K562 (cell line): ENCODE data around the gene PGPEP1. TPM values are rescaled to one million over a fixed set of nuclear protein-coding genes. Genes with fewer than 3 reads are reported as not detected.

ENCODE experiments used
- ATF1 ChIP-seq, 2 experiments: fragments of 450-650 bp in 1 of 2; IDR thresholded peaks; 2 replicates each; pipeline ENCODE4 v1.6.1; 2016; ENCODE audit warnings: missing compliant biosample characterization in 1 of 2, missing genetic modification characterization in 1 of 2
- CHCHD3 ChIP-seq: fragments of 250-450 bp; sonication (Bioruptor Pico); IDR thresholded peaks from 2 replicates; pipeline ENCODE4 v2.1.2; 2022; ENCODE audit warnings: mild to moderate bottlenecking
- CHD7 ChIP-seq: fragments of 200-600 bp; sonication (generic); IDR thresholded peaks from one replicate; pipeline ENCODE4 v1.6.1; 2012; ENCODE audit warnings: mild to moderate bottlenecking, low read depth, low read length, inconsistent platforms
- GABPB1 ChIP-seq: sonication (generic); formaldehyde crosslinking; IDR thresholded peaks from 2 replicates; pipeline ENCODE4 v1.8.0; 2022; ENCODE audit warnings: mild to moderate bottlenecking, missing genetic modification reagents
- HDAC2 ChIP-seq: fragments of 450-650 bp; IDR thresholded peaks from 2 replicates; pipeline ENCODE4 v1.6.1; 2016; ENCODE audit warnings: mild to moderate bottlenecking
- LARP7 ChIP-seq: fragments of 450-650 bp; IDR thresholded peaks from 2 replicates; pipeline ENCODE4 v1.6.1; 2016
- MED1 ChIP-seq: sonication (generic); formaldehyde crosslinking; IDR thresholded peaks from 2 replicates; pipeline ENCODE4 v1.8.1; 2023; ENCODE audit warnings: missing genetic modification reagents, borderline replicate concordance
- MEF2D ChIP-seq: conservative IDR thresholded peaks from 2 replicates; pipeline ENCODE4 v1.6.1; 2016; ENCODE audit warnings: low read depth, missing genetic modification characterization, missing compliant biosample characterization
- NRF1 ChIP-seq, 2 experiments: fragments of 450-650 bp; IDR thresholded peaks in 1 of 2; conservative IDR thresholded peaks in 1 of 2; 2 replicates each; pipeline ENCODE4 v1.6.1; 2014; ENCODE audit warnings: mild to moderate bottlenecking in 2 of 2
- PCBP1 ChIP-seq: fragments of 200-400 bp; formaldehyde crosslinking; IDR thresholded peaks from 2 replicates; pipeline ENCODE4 v1.6.1; 2018; ENCODE audit warnings: mild to moderate bottlenecking, low read depth, low read length; ENCODE audit not compliant: poor library complexity, severe bottlenecking
- POLR2G ChIP-seq: fragments of 200-400 bp; formaldehyde crosslinking; IDR thresholded peaks from 2 replicates; pipeline ENCODE4 v1.6.1; 2017; ENCODE audit warnings: low read depth, mild to moderate bottlenecking, antibody characterized with exemption, low read length, moderate library complexity
- RBM25 ChIP-seq: fragments of 200-400 bp; formaldehyde crosslinking; IDR thresholded peaks from 2 replicates; pipeline ENCODE4 v1.6.1; 2018; ENCODE audit warnings: low read length, low read depth, moderate library complexity; ENCODE audit not compliant: severe bottlenecking
- RHOXF2B ChIP-seq: fragments of 250-450 bp; sonication (Bioruptor Pico); conservative IDR thresholded peaks from 2 replicates; pipeline ENCODE4 v1.5.1; 2021
- ZNF384 ChIP-seq: IDR thresholded peaks from 2 replicates; pipeline ENCODE4 v1.6.1; 2012; ENCODE audit warnings: low read depth, low read length, improper control_type of control experiment
- ZNF444 ChIP-seq: fragments of 250-450 bp; sonication (Bioruptor Pico); IDR thresholded peaks from 2 replicates; pipeline ENCODE4 v1.4.0; 2020; ENCODE audit warnings: mild to moderate bottlenecking, moderate library complexity
- polyA plus RNA-seq, 8 experiments: library from polyadenylated mRNA; depleted of rRNA in 4 of 8; stranded (reverse) in 5 of 8; unstranded in 3 of 8; fragments of >200 nt; fragmentation: Nextera tagmentation in 2 of 8; fragmentation: Illumina TruSeq in 1 of 8; extraction: Ambion mirVana in 2 of 8; extraction: Trizol in 1 of 8; gene quantifications; 2 replicates each; pipeline versions ENCODE4 v1.2.1 to v1.2.3, GENCODE V29; 2011 to 2014; ENCODE audit warnings: inconsistent platforms in 1 of 8, missing spikeins in 1 of 8
- total RNA-seq, 7 experiments: library from RNA; depleted of rRNA in 6 of 7; stranded (reverse); fragments of >200 nt in 6 of 7; fragmentation: Illumina TruSeq in 2 of 7; extraction: Trizol in 2 of 7; gene quantifications; 2 replicates each; pipeline versions ENCODE4 v1.2.1 to v1.2.3, GENCODE V29; 2011 to 2021; ENCODE audit warnings: low replicate concordance in 1 of 7
- TF ChIP-seq, protein P1 (sequence below): conservative IDR thresholded peaks from 2 replicates; pipeline ENCODE4 v1.6.1; 2011; ENCODE audit warnings: low read depth, mild to moderate bottlenecking, low read length; ENCODE audit not compliant: control insufficient read depth

PGPEP1 gene
- total and polyA plus RNA-seq, 9 of the 15 experiments (the other 6 are each of a cell fraction or from before 2014, with no cell fraction given): 10.0 to 69.6 (median 33.5) TPM

- TF ChIP-seq ZNF384: no peak
- TF ChIP-seq CHD7: no peak
- TF ChIP-seq LARP7: no peak; the same call in 1 of the 2 replicates
- TF ChIP-seq PCBP1: no peak
- peak; percentile 98 for TF ChIP-seq HDAC2
- peak; percentile 77 for TF ChIP-seq POLR2G
- TF ChIP-seq ZNF444: no peak
- TF ChIP-seq, protein P1, sequence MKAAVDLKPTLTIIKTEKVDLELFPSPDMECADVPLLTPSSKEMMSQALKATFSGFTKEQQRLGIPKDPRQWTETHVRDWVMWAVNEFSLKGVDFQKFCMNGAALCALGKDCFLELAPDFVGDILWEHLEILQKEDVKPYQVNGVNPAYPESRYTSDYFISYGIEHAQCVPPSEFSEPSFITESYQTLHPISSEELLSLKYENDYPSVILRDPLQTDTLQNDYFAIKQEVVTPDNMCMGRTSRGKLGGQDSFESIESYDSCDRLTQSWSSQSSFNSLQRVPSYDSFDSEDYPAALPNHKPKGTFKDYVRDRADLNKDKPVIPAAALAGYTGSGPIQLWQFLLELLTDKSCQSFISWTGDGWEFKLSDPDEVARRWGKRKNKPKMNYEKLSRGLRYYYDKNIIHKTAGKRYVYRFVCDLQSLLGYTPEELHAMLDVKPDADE: no peak; the same call in 1 of the 2 replicates
- no peak for TF ChIP-seq MED1 (CRISPR knock-in tag)
- TF ChIP-seq GABPB1: no peak; the same call in 1 of the 2 replicates
- TF ChIP-seq ATF1 (CRISPR knock-in tag; IDR thresholded peaks at IDR 0.05): no peak
- TF ChIP-seq ATF1 (tag; IDR thresholded peaks at IDR 0.05): peak; percentile 41
- TF ChIP-seq RBM25: peak; percentile 98
- no peak for TF ChIP-seq MEF2D (tag)
- no peak for TF ChIP-seq RHOXF2B
- peak in 1 of 2 experiments; percentile 71; a peak in 3 of 4 replicates for TF ChIP-seq NRF1 (conservative IDR thresholded peaks at IDR 0.05 in 1 of 2, IDR thresholded peaks at IDR 0.05 in 1 of 2)
- TF ChIP-seq CHCHD3: no peak
These were observed at the start of gene PGPEP1 (continued) for GRCh38 chr19:18340190-18340989.
